Measurements from ENCODE around the gene MEF2A. TPM values are rescaled to one million over a fixed set of nuclear protein-coding genes. Genes with fewer than 3 reads are reported as not detected.

Gene MEF2A
- polyA plus RNA-seq, 4 donors, result 11.2 to 22.6 (median 12.7) TPM

- DNase-seq (no peak), FAIRE-seq (no peak)
- H3K4me1 ChIP-seq (ENCODE audit: control insufficient read depth in 3 of 3, insufficient read depth in 2 of 3, low read depth in 1 of 3, low read length in 2 of 3), result no peaks in the 10 kb centered on the region
- no peak overlapping the region for H3K4me3 ChIP-seq (ENCODE audit: low read depth in 1 of 3, low read length in 3 of 3)
- H3K9me3 ChIP-seq (ENCODE audit: control insufficient read depth in 2 of 2, insufficient read depth in 1 of 2, low read depth in 1 of 2, low read length in 1 of 2), result no peaks in the 10 kb centered on the region
- H3K27ac ChIP-seq (ENCODE audit: low read depth in 1 of 3, low read length in 2 of 3), result no peak overlapping the region
- WGBS, 3 donors, result 80 to 81% (median 80%) methylated on average over 3 of the region's 3 CpGs
- H3K27me3 ChIP-seq (ENCODE audit: control insufficient read depth in 3 of 3, insufficient read depth in 3 of 3, low read length in 3 of 3), result no peaks in the 10 kb centered on the region
- no peaks in the 10 kb centered on the region for H3K36me3 ChIP-seq (ENCODE audit: control insufficient read depth in 3 of 3, insufficient read depth in 2 of 3, low read depth in 1 of 3, low read length in 3 of 3)
These were observed 198.7 kb downstream of the MEF2A start for GRCh38 chr15:99764522-99764921.

Other genes with a start within 250 kb of the MEF2A start
- 10 to 100 TPM in 1 of 4 donors, 1 to 10 TPM in 3; 5.4 to 18.2 (median 7.5) TPM for gene LYSMD4, start 167.5 kb downstream of the MEF2A start, polyA plus RNA-seq

Measured in small intestine (tissue), 7 donors.